Measurements from ENCODE around the gene EVI2B.
"Not testable (repeated sequence)": the region's sequence is repeated elsewhere in the genome, so short reads cannot be mapped to it uniquely, and the experiment has no call there.

The EVI2B gene

DNA sequence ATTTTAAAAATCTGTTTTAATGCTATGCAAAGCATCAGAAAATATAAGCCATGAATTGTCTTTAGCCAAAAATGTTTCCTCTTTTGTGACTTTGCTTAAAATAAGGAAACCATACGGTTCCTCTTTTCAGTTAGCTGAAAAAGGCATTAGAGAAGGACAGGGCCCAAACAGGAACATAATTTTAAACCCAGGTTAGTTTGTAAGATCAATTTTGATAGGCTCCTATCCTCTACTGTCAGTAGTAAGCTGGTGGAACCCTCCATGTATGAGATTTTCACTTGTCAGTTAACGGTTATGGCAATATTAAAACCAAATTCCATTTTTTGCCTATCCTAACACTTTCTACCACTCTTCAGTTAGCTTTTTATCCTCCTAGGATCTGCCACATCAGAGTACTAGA is 4.3 kb downstream of the EVI2B start:
- DNase-seq = no peak

DNA sequence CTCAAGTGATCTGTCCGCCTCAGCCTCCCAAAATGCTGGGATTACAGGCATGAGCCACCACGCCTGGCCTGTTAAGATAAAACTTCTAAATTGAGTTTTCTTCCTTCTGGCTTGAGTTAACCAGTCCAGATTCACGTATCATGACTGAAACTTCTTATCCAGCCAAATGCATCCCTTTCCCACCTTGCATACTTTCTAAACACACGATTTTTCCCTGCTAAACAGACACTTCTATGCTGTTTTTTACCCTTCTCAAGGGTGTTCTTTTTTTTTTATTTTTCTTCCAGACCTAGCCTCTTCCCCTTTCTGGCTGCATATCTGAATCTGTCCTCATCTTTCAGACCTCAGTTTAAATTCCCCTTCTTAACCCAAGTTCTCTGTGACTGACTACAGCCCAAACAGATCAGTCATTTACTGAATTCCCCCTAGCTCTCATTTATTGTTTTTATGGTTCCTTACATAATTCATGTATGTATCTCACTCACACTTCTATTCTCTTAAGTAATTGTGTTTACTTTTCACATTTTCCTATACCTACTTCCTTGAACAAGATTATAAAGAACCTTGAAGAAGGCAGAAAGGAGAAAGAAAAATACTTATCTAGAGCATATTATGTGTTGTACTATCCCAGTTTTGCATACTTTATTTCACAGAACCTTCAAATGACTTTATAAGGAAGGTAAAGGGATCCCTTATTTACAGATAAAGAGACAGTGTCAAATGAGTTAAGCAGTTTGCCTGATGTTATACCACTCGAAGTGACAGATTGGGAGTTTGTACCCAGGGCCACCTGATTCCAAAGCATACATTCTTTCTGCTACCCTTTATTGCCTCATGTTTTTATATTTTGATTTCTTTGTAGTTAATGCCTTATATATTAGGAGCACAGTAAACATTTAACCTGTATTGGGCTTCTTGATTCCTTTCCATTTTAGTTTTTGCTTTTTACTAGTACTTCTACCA is 5.2 kb downstream of the EVI2B start:
- DNase-seq = no peak

DNA sequence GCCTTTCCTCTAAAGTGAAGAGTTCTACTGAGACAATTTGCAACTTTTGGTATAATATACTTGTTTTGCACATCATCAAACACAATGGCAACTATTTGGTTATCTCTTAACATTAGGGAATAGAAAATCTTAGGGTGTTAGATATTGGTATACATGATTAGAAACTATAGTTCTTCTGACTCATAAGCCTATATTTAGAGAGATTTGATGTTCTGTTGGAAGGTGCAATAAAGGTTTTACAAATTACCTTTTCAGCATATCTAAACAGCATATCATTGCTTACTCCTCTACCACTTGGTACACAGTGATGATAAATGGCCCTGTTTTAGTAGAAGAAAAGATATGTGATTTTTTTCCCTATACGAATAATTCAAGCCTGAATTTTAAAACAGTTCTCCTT is 6.2 kb downstream of the EVI2B start:
- DNase-seq = no peak

DNA sequence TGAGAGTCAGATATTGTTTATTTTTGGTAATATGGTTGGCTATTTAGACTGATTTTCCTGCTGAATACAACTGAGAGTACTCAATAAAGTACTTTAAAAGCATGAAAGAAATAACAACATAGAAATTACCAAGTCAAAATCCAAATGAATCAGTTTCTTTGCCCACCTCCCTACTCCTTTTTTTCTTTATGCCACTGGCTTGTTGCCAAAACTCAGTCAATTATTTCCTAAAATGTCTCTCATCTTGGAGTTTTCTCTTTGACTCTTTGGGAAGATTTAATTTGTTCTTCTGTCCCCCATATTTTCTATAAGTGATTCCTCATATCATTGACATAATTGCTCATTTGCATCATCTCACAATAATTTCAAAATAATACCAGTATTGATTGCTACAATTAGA is 14.2 kb downstream of the EVI2B start:
- DNase-seq = no peak

DNA sequence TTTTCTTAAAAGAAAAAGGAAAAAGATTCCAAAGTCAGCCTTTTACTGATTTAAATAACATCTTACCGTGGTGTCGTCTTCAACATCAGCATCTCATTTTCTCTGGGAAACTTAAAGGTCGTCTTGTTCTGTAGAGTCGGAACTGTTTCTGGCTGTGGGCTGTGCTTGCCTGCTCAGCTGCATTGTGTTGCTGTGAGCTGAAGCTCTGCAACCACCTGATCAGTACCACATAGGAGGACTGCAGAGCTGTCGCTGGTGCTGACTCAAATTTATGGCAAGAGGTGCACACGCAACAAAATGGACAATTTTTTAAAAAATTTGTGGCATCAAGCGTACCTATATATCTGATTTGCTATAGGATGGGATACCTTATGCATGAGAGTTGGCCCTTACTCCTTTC is 16.8 kb downstream of the EVI2B start, which contains the start of gene OMG:
TSS of gene OMG (minus strand) at position 150 of the 400 bp plus-strand sequence. CDS start 908 bp downstream, outside the sequence.
- no peak for DNase-seq

DNA sequence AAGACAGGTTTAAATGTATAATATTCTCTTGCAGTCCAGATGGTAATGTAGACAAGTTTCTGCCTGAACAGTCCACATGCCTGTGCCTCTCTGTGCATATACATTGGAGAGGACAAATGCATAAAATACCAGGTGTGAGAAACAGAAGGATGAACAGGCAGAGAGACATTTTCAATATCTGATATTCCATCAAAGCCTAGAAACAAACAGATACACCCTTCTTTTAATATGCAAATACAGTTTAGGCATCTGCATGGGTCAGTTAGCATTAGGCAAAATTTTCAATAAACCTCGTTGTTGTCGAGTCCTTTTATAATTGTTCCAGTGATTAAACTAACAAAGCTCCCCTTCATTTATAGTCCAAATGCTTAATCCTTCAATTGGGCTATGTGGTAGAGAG is 17.7 kb downstream of the EVI2B start:
- DNase-seq = no peak

DNA sequence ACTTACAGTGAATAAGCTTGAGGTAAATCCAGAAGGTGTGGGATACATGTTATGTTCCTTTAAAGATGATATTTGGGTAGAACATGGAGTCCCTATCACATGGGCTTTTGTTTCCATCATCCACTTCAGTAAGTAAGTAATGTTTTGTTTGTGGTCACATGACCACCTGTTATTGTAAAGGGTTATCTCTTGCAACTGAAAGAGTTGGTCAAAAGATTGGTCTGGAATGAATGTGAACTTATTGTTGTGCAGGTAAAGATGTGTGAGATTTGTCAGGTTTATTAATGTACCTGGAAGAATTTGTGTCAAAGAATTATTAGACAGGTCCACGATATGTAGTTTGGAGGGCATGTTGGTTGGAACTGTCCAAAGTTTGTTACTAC is 18.4 kb downstream of the EVI2B start:
- DNase-seq = no peak

DNA sequence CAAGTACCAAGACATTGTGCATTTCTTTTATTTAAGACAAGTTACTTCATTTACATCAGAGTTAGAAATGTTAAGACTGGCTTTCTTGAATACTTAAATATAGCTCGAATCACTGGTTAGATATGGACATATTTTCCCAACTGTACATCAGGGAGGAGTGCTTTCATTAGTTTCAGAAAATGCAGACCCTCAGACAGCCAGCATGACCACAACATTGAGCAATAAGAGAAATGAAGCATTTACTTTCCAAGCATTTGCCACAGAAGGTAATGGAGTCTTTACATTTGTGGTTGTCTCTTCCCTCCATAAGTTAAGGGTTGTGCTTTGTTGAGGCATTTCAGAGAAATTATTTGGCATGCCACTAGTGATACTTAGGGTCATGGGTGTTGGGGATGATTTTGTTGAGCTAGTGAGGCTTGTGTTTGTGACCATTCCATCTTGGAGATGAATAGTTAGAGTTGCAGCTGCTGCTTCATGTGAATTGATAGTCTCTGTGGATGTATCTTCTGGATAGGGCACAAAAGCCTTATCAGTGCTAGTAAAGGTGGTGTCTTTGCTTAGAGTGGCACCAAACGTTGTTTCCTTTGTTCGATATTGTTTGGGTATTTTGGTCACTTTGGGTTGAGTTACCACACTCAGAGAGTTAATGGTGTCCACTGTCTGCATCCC is 18.9 kb downstream of the EVI2B start:
- no peak for DNase-seq

DNA sequence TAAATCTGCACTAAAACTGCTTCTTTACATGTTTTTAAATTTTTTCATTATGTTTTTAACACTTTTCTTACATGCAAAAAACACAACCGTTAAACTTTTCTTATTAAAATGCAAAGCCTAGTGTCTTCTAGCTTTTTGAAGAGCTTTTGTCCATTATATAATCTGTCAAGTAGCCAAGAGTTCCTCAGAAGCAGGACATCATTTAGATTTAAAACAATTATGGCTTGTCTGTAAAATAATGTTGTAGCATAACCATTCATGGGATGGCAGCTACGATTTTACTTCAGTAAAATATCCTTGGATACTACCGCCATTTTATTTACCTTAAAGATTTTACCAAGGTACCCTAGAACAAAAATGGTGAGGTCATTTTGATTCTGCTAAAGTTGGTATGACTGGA is 19.6 kb downstream of the EVI2B start:
- no peak for DNase-seq

DNA sequence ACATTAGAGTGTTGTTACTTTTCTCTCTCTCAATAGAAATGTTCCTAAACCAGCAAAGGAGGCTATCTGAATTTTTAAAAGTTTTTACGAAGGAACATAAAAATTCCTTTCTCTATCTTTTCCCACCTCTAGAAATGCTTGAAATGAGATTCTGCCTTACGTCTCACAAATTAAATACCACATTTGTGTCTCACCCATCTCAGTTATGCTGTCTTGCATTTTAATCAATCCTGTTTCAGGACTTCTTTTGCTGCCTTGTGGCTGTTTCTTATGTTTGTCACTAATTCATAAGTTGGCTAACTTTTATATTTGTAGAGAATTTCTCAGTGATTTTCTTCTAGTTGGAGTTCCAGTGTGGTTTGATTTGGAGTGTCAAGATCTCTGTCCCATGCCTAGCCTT is 20.3 kb downstream of the EVI2B start:
- DNase-seq = no peak

DNA sequence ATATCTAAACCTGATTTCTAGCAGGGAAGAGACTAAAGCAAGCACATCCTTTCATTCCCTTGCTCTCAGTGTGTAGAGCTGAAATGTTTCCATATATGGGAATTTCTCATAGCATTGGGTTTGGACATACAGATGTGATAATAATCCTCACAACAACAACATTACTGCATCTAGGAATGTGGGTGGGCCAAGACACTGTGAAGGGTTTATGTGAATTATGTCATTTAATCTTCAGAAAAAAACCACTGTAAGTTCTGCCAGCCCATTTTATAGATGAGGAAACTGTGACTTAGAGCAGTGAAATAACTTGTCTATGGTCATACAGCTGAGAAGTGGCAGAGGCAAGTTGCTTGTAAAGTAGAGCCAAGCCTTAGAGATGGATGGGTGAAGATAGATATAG is 22.0 kb downstream of the EVI2B start:
- DNase-seq = no peak

DNA sequence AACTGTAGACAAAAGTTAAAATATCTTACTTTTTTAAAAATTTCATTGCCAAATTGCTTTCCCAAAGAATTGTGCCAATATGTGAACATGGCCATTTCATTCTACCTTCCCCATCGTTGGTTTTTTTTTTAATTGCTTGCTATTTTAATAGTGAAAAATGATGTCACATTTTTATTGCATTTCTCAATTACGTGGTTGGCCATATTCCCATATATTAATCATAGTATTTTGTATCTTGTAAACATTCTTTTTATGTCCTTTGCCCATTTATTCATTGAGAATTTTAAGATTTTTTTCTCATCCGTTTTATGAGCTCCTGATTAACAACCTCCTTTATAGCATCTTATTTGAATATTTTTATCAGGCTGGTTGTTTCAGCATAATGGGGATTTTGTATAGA is 24.1 kb downstream of the EVI2B start:
- DNase-seq = no peak

DNA sequence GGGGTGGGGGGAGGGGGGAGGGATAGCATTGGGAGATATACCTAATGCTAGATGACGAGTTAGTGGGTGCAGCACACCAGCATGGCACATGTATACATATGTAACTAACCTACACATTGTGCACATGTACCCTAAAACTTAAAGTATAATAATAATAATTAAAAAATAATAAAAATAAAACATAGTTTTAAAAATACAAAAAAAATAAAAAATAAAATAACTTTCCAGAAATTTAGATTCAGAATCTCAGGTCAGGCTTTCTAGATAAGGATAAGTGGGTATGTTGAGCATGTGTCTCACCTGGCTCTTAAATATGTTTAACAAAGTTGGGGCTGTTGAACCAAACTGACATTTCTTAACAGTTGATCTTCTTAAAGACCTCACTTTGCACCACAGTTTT is 25.9 kb downstream of the EVI2B start:
- not testable (repeated sequence) for DNase-seq

DNA sequence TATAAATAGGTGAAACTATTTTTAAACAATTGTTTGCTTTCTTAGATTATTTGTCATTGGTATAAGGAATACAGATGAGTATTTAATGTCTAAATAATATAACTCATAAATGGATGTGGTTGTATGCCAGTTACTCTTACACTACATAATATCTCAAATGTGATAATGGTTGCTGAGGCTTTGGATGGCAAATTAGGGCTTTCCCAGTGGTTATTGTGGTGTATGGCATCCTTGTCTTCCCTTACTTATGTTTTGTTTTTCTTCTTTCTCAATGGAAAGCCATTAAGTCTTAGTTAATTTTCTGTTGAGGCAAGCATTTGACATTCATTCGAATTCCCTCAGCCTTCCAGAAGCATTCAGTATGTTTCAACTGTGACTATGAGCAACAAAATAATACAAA is 27.3 kb downstream of the EVI2B start:
- DNase-seq = no peak

DNA sequence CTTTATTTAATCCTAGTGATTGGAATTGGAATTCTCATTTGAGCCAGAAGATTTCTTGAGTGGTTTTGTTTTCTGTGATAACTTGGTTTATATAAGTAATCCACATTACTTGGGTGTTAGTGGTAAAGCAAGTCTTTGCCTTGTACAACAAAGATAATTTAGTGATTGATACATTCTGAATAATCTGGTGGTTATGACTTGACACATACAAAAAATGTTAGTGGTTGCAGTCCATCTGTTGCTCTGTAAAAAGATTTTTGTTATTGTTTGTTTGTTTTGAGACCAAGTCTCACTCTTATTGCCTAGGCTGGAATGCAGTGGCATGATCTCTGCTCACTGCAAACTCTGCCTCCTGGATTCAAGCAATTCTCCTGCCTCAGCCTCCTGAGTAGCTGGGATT is 30.0 kb downstream of the EVI2B start:
- no peak for DNase-seq

DNA sequence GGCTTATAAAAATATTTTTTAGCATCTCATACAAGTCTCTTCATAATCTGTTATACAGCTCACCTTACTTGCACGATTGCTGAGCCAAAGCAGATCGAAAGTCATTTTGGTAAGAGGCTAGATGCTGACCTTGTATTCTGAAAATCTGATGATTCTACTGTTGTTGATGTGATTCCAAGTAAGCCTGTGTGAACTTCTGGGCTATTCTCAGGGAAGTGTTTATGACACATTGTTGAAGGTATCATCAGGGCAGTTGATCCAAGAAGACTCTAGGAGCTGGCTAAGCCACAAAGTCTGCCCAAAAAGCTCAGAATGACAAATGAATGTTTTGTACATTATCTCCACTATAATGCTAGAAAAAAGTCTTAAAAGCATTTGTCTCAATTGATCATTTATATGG is 32.8 kb downstream of the EVI2B start:
- DNase-seq = no peak

DNA sequence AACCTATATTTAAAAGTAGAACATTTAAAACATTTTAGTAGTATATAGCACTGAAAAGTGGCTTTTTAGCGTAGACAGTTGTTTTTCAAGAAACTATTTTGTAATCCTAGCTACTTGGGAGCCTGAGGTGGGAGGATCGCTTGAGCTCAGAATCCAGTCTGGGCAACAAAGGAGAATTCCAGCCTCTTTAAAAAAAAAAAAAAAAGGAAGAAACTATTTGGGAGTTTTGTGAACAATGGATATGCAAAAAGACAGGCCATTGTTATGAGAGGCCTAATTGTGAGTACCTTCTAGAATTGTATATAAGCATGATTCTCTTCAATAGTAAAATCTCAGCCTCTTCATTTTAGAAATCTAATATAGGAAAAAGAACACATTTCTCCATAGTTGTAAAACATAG is 34.5 kb downstream of the EVI2B start:
- no peak for DNase-seq

DNA sequence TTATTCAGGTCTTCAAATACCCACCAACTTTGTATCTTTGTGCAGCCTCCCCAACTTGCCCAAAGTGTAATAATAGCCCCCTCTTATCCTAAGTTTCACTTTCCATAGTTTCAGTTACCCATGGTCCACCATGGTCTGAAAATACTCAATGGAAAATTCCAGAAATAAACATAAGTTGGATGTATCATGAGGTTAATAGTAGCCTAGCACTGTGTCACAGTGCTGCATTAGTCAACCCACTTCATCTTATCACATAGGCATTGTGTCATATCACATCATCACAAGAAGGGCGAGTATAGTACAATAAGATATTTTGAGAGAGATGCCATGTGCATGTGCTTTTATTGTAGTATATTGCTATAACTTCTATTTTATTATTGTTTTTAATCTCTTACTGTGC is 38.7 kb downstream of the EVI2B start:
- no peak for DNase-seq

DNA sequence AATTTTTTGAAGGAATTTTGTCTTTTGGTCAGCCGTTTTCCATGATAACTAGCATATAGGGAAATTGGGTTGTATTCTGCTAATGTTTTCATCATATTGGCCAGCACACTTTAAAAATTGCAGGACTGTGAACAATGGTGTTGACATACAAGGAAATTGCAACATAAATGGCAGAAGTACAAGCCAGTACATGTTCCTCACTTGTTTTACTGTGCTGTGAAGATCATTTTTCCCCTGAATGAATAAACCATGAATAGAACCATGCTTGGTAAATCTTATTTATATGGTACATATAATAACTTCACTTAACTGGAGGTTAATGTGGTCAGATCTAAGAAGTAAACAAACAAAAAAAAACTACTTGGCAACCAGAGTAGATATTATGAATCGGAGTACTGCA is 39.6 kb downstream of the EVI2B start:
- peak; percentile 5 for DNase-seq

DNA sequence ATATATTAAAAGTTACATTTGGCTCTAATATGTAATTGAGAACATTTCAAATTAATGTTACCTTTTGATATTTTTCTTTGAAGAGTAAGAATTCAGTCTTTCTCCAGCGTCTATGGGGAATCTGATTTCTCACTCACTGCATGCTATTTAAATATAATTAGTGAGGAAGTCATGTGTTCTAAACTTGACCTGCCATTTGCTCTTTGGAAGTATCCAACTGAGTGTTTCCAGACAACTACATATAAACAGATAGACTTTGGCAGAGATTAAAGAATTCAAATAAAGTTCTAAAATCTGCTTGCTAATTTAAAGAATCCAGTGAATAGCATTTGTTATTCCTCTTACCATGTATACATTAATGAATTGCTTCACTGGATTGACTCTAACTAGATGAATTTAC is 40.3 kb downstream of the EVI2B start:
- DNase-seq = no peak

DNA sequence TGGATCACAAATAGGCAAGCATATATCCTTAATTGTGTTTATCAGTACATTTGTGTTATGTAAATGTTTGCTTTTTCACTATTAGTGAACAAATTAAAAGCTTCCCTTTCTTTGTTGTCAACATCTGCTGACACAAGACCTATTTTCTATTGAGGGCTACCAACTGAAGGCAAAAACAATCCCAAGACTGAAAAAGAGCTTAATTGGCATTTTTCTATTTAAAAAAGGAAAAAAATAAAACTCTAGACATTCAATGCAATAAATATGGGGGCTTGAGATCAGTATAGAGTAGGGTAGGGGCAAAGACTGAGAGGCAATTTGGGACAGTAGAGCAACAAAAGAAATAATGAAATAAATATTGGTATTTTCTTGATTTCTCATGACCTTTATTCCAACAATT is 41.1 kb downstream of the EVI2B start:
- DNase-seq = no peak

DNA sequence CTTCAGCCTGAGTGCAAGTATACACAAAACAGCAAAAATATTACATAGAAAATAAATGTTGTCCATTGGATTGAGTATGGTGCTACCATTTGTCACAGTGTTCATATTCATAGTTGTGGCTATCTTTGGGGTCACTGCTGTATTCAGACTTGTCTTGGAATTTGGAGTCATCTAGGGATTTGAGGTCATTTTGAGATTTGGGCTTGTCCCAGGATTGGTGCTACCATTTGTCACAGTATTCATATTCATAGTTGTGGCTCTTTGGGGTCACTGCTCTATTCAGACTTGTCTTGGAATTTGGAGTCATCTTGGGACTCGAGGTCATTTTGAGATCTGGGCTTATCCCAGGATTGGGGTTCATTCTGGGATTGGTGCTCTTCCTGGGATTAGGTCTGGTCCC is 41.6 kb downstream of the EVI2B start:
- DNase-seq = no peak

DNA sequence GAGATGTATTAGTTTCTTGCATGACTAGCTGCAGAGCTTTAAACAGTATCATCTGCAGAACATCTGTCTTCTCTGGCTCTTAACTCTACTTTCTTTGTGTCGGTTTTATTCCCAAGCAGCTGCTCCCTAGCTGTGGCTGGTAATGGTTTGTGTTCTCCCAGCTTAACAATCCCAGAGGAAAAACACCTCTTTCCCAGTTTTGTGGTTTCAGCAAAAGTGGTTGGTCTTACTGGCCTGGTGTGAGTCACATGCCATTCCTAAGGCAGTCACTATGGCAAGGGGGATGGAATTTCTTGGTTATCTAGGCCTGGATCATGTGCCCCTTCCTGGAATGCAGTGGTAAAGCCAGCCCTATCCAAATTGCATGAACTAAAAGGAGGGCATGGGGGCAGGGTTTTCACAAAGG is 44.3 kb downstream of the EVI2B start:
- DNase-seq = no peak

DNA sequence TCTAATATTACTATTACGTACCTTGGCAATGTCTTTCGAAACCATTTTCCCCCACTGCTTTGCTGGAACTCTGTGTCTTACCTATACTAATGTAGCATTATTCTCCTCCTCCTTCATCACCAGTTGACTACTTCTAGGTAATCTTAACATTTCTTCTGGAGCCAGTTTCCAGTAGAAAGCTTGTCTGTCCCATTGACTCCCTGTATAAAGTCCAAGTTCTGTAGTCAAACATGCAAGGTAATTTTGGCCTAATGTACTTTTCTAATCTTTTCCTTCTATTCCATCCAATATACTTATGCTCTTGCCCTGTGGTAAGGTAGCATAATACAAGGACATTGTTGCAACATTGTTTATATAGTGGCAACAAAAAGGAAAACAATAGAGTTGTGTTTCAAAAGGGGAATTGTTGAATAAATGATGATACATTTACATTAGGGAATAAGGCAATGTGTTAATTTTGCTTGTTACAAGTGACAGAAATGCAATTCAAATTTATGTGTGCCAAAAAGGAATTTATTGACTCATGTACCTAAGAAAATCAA is 44.7 kb downstream of the EVI2B start:
- DNase-seq = no peak

All from COR-L47 (cell line).